Measurements from ENCODE around the gene SLC52A1.
"Not testable (repeated sequence)": the region's sequence is repeated elsewhere in the genome, so short reads cannot be mapped to it uniquely, and the experiment has no call there.

Gene SLC52A1

GRCh38 chr17:5030168-5030567 lies 5.1 kb downstream of the SLC52A1 start:
- not testable (repeated sequence) for H3K27me3 ChIP-seq (ENCODE audit: low read depth, low read length); H3K9me3 ChIP-seq (ENCODE audit: control insufficient read depth in 1 of 2, low read length in 2 of 2); H3K4me3 ChIP-seq (ENCODE audit: low read depth in 1 of 2, low read length in 2 of 2); H3K4me1 ChIP-seq (ENCODE audit: control insufficient read depth in 1 of 2, insufficient read depth in 2 of 2, low read length in 2 of 2); H3K27ac ChIP-seq (ENCODE audit: low read length); H3K36me3 ChIP-seq (ENCODE audit: control insufficient read depth in 1 of 2, insufficient read depth in 2 of 2, low read length in 2 of 2)

GRCh38 chr17:5027916-5028315 lies 7.3 kb downstream of the SLC52A1 start:
- no peaks in the 10 kb centered on the region for H3K27me3 ChIP-seq (ENCODE audit: low read depth, low read length)
- no peaks in the 10 kb centered on the region for H3K4me1 ChIP-seq (ENCODE audit: control insufficient read depth in 1 of 2, insufficient read depth in 2 of 2, low read length in 2 of 2)
- H3K4me3 ChIP-seq (ENCODE audit: low read depth in 1 of 2, low read length in 2 of 2): no peak overlapping the region
- H3K36me3 ChIP-seq (ENCODE audit: control insufficient read depth in 1 of 2, insufficient read depth in 2 of 2, low read length in 2 of 2): peaks cover 0 to 20% of the 10 kb centered on the region in 2 donors
- H3K27ac ChIP-seq (ENCODE audit: low read length): no peak overlapping the region
- H3K9me3 ChIP-seq (ENCODE audit: control insufficient read depth in 1 of 2, low read length in 2 of 2): no peaks in the 10 kb centered on the region

GRCh38 chr17:5027299-5027698 lies 7.9 kb downstream of the SLC52A1 start:
- Histone ChIP-seq H3K4me1 (ENCODE audit: control insufficient read depth in 1 of 2, insufficient read depth in 2 of 2, low read length in 2 of 2) (no peaks in the 10 kb centered on the region), H3K4me3 (ENCODE audit: low read depth in 1 of 2, low read length in 2 of 2) (no peak overlapping the region), H3K9me3 (ENCODE audit: control insufficient read depth in 1 of 2, low read length in 2 of 2) (no peaks in the 10 kb centered on the region), H3K27me3 (ENCODE audit: low read depth, low read length) (no peaks in the 10 kb centered on the region), H3K27ac (ENCODE audit: low read length) (no peak overlapping the region), H3K36me3 (ENCODE audit: control insufficient read depth in 1 of 2, insufficient read depth in 2 of 2, low read length in 2 of 2) (peaks cover 0 to 26% of the 10 kb centered on the region in 2 donors)

- no peaks in the 10 kb centered on the region for H3K27me3 ChIP-seq (ENCODE audit: low read depth, low read length)
- no peaks in the 10 kb centered on the region for H3K4me1 ChIP-seq (ENCODE audit: control insufficient read depth in 1 of 2, insufficient read depth in 2 of 2, low read length in 2 of 2)
- no peaks in the 10 kb centered on the region for H3K9me3 ChIP-seq (ENCODE audit: control insufficient read depth in 1 of 2, low read length in 2 of 2)
- no peak overlapping the region for H3K27ac ChIP-seq (ENCODE audit: low read length)
- H3K36me3 ChIP-seq (ENCODE audit: control insufficient read depth in 1 of 2, insufficient read depth in 2 of 2, low read length in 2 of 2): peaks cover 9 to 50% of the 10 kb centered on the region in 2 donors
- no peak overlapping the region for H3K4me3 ChIP-seq (ENCODE audit: low read depth in 1 of 2, low read length in 2 of 2)
Observed at GRCh38 chr17:5024604-5025003, 10.6 kb downstream of the SLC52A1 start.

- Histone ChIP-seq H3K27me3 (ENCODE audit: low read depth, low read length) (no peaks in the 10 kb centered on the region), H3K36me3 (ENCODE audit: control insufficient read depth in 1 of 2, insufficient read depth in 2 of 2, low read length in 2 of 2) (peaks cover 18 to 60% of the 10 kb centered on the region in 2 donors), H3K4me3 (ENCODE audit: low read depth in 1 of 2, low read length in 2 of 2) (no peak overlapping the region), H3K9me3 (ENCODE audit: control insufficient read depth in 1 of 2, low read length in 2 of 2) (no peaks in the 10 kb centered on the region), H3K4me1 (ENCODE audit: control insufficient read depth in 1 of 2, insufficient read depth in 2 of 2, low read length in 2 of 2) (no peaks in the 10 kb centered on the region), H3K27ac (ENCODE audit: low read length) (no peak overlapping the region)
Observed at GRCh38 chr17:5023588-5024147, 11.6 kb downstream of the SLC52A1 start.

GRCh38 chr17:5022171-5022711 lies 13.0 kb downstream of the SLC52A1 start:
- Histone ChIP-seq H3K36me3 (ENCODE audit: control insufficient read depth in 1 of 2, insufficient read depth in 2 of 2, low read length in 2 of 2) (peaks cover 19 to 71% of the 10 kb centered on the region in 2 donors), H3K27ac (ENCODE audit: low read length) (no peak overlapping the region), H3K4me3 (ENCODE audit: low read depth in 1 of 2, low read length in 2 of 2) (no peak overlapping the region), H3K4me1 (ENCODE audit: control insufficient read depth in 1 of 2, insufficient read depth in 2 of 2, low read length in 2 of 2) (no peaks in the 10 kb centered on the region), H3K27me3 (ENCODE audit: low read depth, low read length) (no peaks in the 10 kb centered on the region), H3K9me3 (ENCODE audit: control insufficient read depth in 1 of 2, low read length in 2 of 2) (no peaks in the 10 kb centered on the region)

GRCh38 chr17:5020502-5021023 lies 14.7 kb downstream of the SLC52A1 start:
- Histone ChIP-seq H3K27ac (ENCODE audit: low read length) (no peak overlapping the region), H3K36me3 (ENCODE audit: control insufficient read depth in 1 of 2, insufficient read depth in 2 of 2, low read length in 2 of 2) (peaks cover 23 to 75% of the 10 kb centered on the region in 2 donors), H3K4me3 (ENCODE audit: low read depth in 1 of 2, low read length in 2 of 2) (no peak overlapping the region), H3K4me1 (ENCODE audit: control insufficient read depth in 1 of 2, insufficient read depth in 2 of 2, low read length in 2 of 2) (no peaks in the 10 kb centered on the region), H3K27me3 (ENCODE audit: low read depth, low read length) (no peaks in the 10 kb centered on the region), H3K9me3 (ENCODE audit: control insufficient read depth in 1 of 2, low read length in 2 of 2) (no peaks in the 10 kb centered on the region)

GRCh38 chr17:5019475-5019956 lies 15.7 kb downstream of the SLC52A1 start:
- Histone ChIP-seq H3K27ac (ENCODE audit: low read length) (no peak overlapping the region), H3K4me3 (ENCODE audit: low read depth in 1 of 2, low read length in 2 of 2) (no peak overlapping the region), H3K27me3 (ENCODE audit: low read depth, low read length) (no peaks in the 10 kb centered on the region), H3K9me3 (ENCODE audit: control insufficient read depth in 1 of 2, low read length in 2 of 2) (no peaks in the 10 kb centered on the region), H3K4me1 (ENCODE audit: control insufficient read depth in 1 of 2, insufficient read depth in 2 of 2, low read length in 2 of 2) (no peaks in the 10 kb centered on the region), H3K36me3 (ENCODE audit: control insufficient read depth in 1 of 2, insufficient read depth in 2 of 2, low read length in 2 of 2) (peaks cover 28 to 78% of the 10 kb centered on the region in 2 donors)

GRCh38 chr17:5014357-5014756 lies 20.9 kb downstream of the SLC52A1 start:
- H3K27ac ChIP-seq (ENCODE audit: low read length): no peak overlapping the region
- no peaks in the 10 kb centered on the region for H3K27me3 ChIP-seq (ENCODE audit: low read depth, low read length)
- H3K36me3 ChIP-seq (ENCODE audit: control insufficient read depth in 1 of 2, insufficient read depth in 2 of 2, low read length in 2 of 2): peaks cover 32 to 71% of the 10 kb centered on the region in 2 donors
- no peaks in the 10 kb centered on the region for H3K9me3 ChIP-seq (ENCODE audit: control insufficient read depth in 1 of 2, low read length in 2 of 2)
- H3K4me1 ChIP-seq (ENCODE audit: control insufficient read depth in 1 of 2, insufficient read depth in 2 of 2, low read length in 2 of 2): no peaks in the 10 kb centered on the region
- no peak overlapping the region for H3K4me3 ChIP-seq (ENCODE audit: low read depth in 1 of 2, low read length in 2 of 2)

- Histone ChIP-seq H3K36me3 (ENCODE audit: control insufficient read depth in 1 of 2, insufficient read depth in 2 of 2, low read length in 2 of 2) (peaks cover 44 to 75% of the 10 kb centered on the region in 2 donors), H3K4me1 (ENCODE audit: control insufficient read depth in 1 of 2, insufficient read depth in 2 of 2, low read length in 2 of 2) (no peaks in the 10 kb centered on the region), H3K4me3 (ENCODE audit: low read depth in 1 of 2, low read length in 2 of 2) (no peak overlapping the region), H3K27me3 (ENCODE audit: low read depth, low read length) (no peaks in the 10 kb centered on the region), H3K9me3 (ENCODE audit: control insufficient read depth in 1 of 2, low read length in 2 of 2) (no peaks in the 10 kb centered on the region), H3K27ac (ENCODE audit: low read length) (no peak overlapping the region)
Observed at GRCh38 chr17:5011928-5012327, 23.3 kb downstream of the SLC52A1 start.

GRCh38 chr17:5003214-5003867 lies 31.9 kb downstream of the SLC52A1 start:
- Histone ChIP-seq H3K27ac (ENCODE audit: low read length) (no peak overlapping the region), H3K4me3 (ENCODE audit: low read depth in 1 of 2, low read length in 2 of 2) (no peak overlapping the region), H3K36me3 (ENCODE audit: control insufficient read depth in 1 of 2, insufficient read depth in 2 of 2, low read length in 2 of 2) (peaks cover 64 to 70% of the 10 kb centered on the region in 2 donors), H3K4me1 (ENCODE audit: control insufficient read depth in 1 of 2, insufficient read depth in 2 of 2, low read length in 2 of 2) (peaks cover 8 to 25% of the 10 kb centered on the region in 2 donors), H3K27me3 (ENCODE audit: low read depth, low read length) (no peaks in the 10 kb centered on the region), H3K9me3 (ENCODE audit: control insufficient read depth in 1 of 2, low read length in 2 of 2) (no peaks in the 10 kb centered on the region)
